PC-3 (cell line): ENCODE data around the gene FGF12.

ENCODE experiments used
- CTCF ChIP-seq: fragments of 300-600 bp; sonication (generic); conservative IDR thresholded peaks from 2 replicates; pipeline ENCODE4 v1.5.1; 2017; ENCODE audit warnings: antibody characterized with exemption, low read depth, mild to moderate bottlenecking, low read length
- EZH2 ChIP-seq: fragments of 300-600 bp; sonication (generic); IDR thresholded peaks from one replicate; pipeline ENCODE4 v1.6.1; 2017; ENCODE audit warnings: antibody characterized with exemption, mild to moderate bottlenecking, low read length; ENCODE audit not compliant: unreplicated experiment
- EZH2phosphoT487 ChIP-seq: fragments of 300-600 bp; sonication (generic); IDR thresholded peaks from 2 replicates; pipeline ENCODE4 v1.6.1; 2018; ENCODE audit warnings: mild to moderate bottlenecking, antibody characterized with exemption, low read length, borderline replicate concordance

- TF ChIP-seq CTCF (no peak; the same call in 1 of the 2 replicates), EZH2phosphoT487 (no peak), EZH2 (no peak)
Measured at GRCh38 chr3:192444791-192445106, 282.6 kb downstream of the FGF12 start.
